Naive thymus-derived CD4-positive, alpha-beta T cell (primary cell): ENCODE results near the gene CCDC63. TPM values are rescaled to one million over a fixed set of nuclear protein-coding genes. Genes with fewer than 3 reads are reported as not detected.

Experiments used
- ATAC-seq: fragments of 150-1000 bp; cut with Tn5 transposase; 2 replicates; pipeline ENCODE4 v1.10.0; 2021; ENCODE audit warnings: mild to moderate bottlenecking, moderate library complexity
- CTCF ChIA-PET: fragments of 350-600 bp; sonication (Branson Sonifier 250); formaldehyde crosslinking; loops from one replicate; lab custom pipeline; 2021; ENCODE audit warnings: antibody characterized with exemption; lab: Charles Lee
- POLR2A ChIA-PET: fragments of 350-600 bp; sonication (Branson Sonifier 250); formaldehyde crosslinking; loops from one replicate; lab custom pipeline; 2021; ENCODE audit warnings: antibody characterized with exemption, inconsistent platforms; lab: Charles Lee
- DNase-seq, 9 donors: peaks; one replicate each; pipeline versions ENCODE4 v3.0.0 to v3.0.0-alpha.2; 2020 to 2022; ENCODE audit warnings: mixed read lengths in 1 of 9
- H3K27ac ChIP-seq: one replicate; pipeline ENCODE4 v1.7.0; 2013; ENCODE audit warnings: mild to moderate bottlenecking, low read depth, low read length, moderate library complexity
- H3K27me3 ChIP-seq, 2 donors: one replicate each; pipeline ENCODE4 v1.7.0; 2013; ENCODE audit warnings: low read length in 2 of 2, mild to moderate bottlenecking in 2 of 2, moderate library complexity in 2 of 2; ENCODE audit not compliant: control insufficient read depth in 2 of 2, insufficient read depth in 2 of 2
- H3K36me3 ChIP-seq, 3 experiments: 1 replicate in 2 of 3; 2 replicates in 1 of 3; pipeline ENCODE4 v1.7.0; 2013; ENCODE audit warnings: low read length in 3 of 3, mild to moderate bottlenecking in 3 of 3, moderate library complexity in 1 of 3; ENCODE audit not compliant: insufficient read depth in 3 of 3, control insufficient read depth in 2 of 3
- H3K4me1 ChIP-seq, 2 donors: one replicate each; pipeline ENCODE4 v1.7.0; 2013; ENCODE audit warnings: low read length in 2 of 2, mild to moderate bottlenecking in 2 of 2, moderate library complexity in 1 of 2; ENCODE audit not compliant: control insufficient read depth in 2 of 2, insufficient read depth in 2 of 2
- H3K4me3 ChIP-seq: 2 replicates; pipeline ENCODE4 v1.7.0; 2013; ENCODE audit warnings: mild to moderate bottlenecking, low read length
- H3K9me3 ChIP-seq, 3 experiments: 1 replicate in 2 of 3; 2 replicates in 1 of 3; pipeline ENCODE4 v1.7.0; 2013; ENCODE audit warnings: low read length in 3 of 3; ENCODE audit not compliant: control insufficient read depth in 2 of 3
- H3K27ac Mint-ChIP-seq, 9 donors: one replicate each; pipeline ENCODE4 v1.8.0; 2020 to 2022; ENCODE audit warnings: mixed read lengths in 9 of 9, mild to moderate bottlenecking in 8 of 9, moderate library complexity in 5 of 9, inconsistent platforms in 2 of 9
- H3K27me3 Mint-ChIP-seq, 5 donors: one replicate each; pipeline ENCODE4 v1.8.0; 2021 to 2022; ENCODE audit warnings: mixed read lengths in 5 of 5, mild to moderate bottlenecking in 1 of 5
- H3K36me3 Mint-ChIP-seq, 5 donors: one replicate each; pipeline ENCODE4 v1.8.0; 2020 to 2022; ENCODE audit warnings: mixed read lengths in 5 of 5, mild to moderate bottlenecking in 3 of 5, inconsistent platforms in 1 of 5
- H3K4me1 Mint-ChIP-seq, 7 donors: one replicate each; pipeline ENCODE4 v1.8.0; 2020 to 2022; ENCODE audit warnings: mixed read lengths in 7 of 7, mild to moderate bottlenecking in 3 of 7, inconsistent platforms in 1 of 7
- H3K4me3 Mint-ChIP-seq, 10 donors: one replicate each; pipeline ENCODE4 v1.8.0; 2020 to 2022; ENCODE audit warnings: mild to moderate bottlenecking in 10 of 10, mixed read lengths in 10 of 10, moderate library complexity in 6 of 10, inconsistent platforms in 2 of 10
- H3K9me3 Mint-ChIP-seq, 11 donors: one replicate each; pipeline ENCODE4 v1.8.0; 2020 to 2022; ENCODE audit warnings: mixed read lengths in 11 of 11, mild to moderate bottlenecking in 4 of 11, inconsistent platforms in 1 of 11, moderate library complexity in 1 of 11
- intact Hi-C, 2 donors: fragments of 100-400 bp; cut with micrococcal nuclease; formaldehyde crosslinking; loops; one replicate each; pipeline ENCODE4 v1.15.1; 2023
- polyA plus RNA-seq, 2 donors: library from polyadenylated mRNA; unstranded; fragments of 300-500 nt; fragmentation: Illumina TruSeq; gene quantifications; one replicate each; pipeline ENCODE4 v1.2.3, GENCODE V29; 2021
- total RNA-seq, 6 experiments: library from RNA in 5 of 6; stranded (reverse) in 5 of 6; gene quantifications; 1 replicate in 5 of 6; 2 replicates in 1 of 6; pipeline ENCODE4 v1.2.3 and lab custom pipeline; 2021 to 2026

Gene CCDC63
- total and polyA plus RNA-seq, 7 experiments from 2014 or later: not detected

DNA sequence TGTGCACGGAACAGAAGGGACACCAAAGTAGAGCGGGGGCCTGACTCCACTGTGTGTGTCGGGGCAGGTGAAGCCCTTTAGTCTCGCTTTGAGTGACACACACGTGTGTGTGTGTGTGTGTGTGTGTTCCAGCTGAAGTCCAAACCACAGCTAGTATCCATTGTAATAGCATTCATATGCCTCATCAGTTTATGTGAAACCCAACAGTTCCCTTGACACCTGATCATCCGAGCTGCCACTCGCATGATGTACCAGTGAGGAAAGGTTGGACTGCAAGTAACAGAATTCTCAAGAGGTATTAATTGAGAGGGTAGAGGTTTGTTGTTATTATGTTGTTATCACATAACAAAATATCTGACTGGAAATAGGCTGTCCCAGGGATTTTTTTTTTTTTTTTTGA, 16.4 kb downstream of the CCDC63 start:
- ATAC-seq: no peak
- POLR2A ChIA-PET: no interaction called here

GRCh38 chr12:110865521-110865920, 18.7 kb downstream of the CCDC63 start:
- H3K27ac ChIP-seq: no peak overlapping the region
- Mint-ChIP-seq H3K27me3 (peaks cover 0 to 4% (median 0%) of the 10 kb centered on the region in 5 donors), H3K36me3 (no peaks in the 10 kb centered on the region), H3K9me3 (peaks cover 0 to 7% (median 0%) of the 10 kb centered on the region in 11 donors), H3K4me3 (no peak overlapping the region), H3K4me1 (peaks cover 5 to 13% (median 7%) of the 10 kb centered on the region in 7 donors), H3K27ac (no peak overlapping the region)
- DNase-seq: no peak
- no peaks in the 10 kb centered on the region for H3K9me3 ChIP-seq
- no peaks in the 10 kb centered on the region for H3K4me1 ChIP-seq
- ATAC-seq: no peak
- ChIA-PET CTCF (no interaction called here), POLR2A (no interaction called here)
- intact Hi-C loops: no loop called here
- H3K36me3 ChIP-seq: no peaks in the 10 kb centered on the region
- H3K27me3 ChIP-seq: no peaks in the 10 kb centered on the region
- H3K4me3 ChIP-seq: no peak overlapping the region

More for the DNA sequence above, 16.4 kb downstream of the CCDC63 start:
- intact Hi-C loops: no loop called here
- Mint-ChIP-seq H3K27ac (no peak overlapping the region), H3K4me1 (peaks cover 5 to 13% (median 7%) of the 10 kb centered on the region in 7 donors), H3K4me3 (no peak overlapping the region), H3K36me3 (no peaks in the 10 kb centered on the region), H3K9me3 (peaks cover 0 to 1% (median 0%) of the 10 kb centered on the region in 11 donors), H3K27me3 (peaks cover 0 to 4% (median 0%) of the 10 kb centered on the region in 5 donors)
- H3K4me3 ChIP-seq: no peak overlapping the region
- no peaks in the 10 kb centered on the region for H3K36me3 ChIP-seq
- no peak overlapping the region for H3K27ac ChIP-seq
- no peaks in the 10 kb centered on the region for H3K9me3 ChIP-seq
- no peaks in the 10 kb centered on the region for H3K4me1 ChIP-seq
- DNase-seq: no peak
- no peaks in the 10 kb centered on the region for H3K27me3 ChIP-seq
- CTCF ChIA-PET: no interaction called here

DNA sequence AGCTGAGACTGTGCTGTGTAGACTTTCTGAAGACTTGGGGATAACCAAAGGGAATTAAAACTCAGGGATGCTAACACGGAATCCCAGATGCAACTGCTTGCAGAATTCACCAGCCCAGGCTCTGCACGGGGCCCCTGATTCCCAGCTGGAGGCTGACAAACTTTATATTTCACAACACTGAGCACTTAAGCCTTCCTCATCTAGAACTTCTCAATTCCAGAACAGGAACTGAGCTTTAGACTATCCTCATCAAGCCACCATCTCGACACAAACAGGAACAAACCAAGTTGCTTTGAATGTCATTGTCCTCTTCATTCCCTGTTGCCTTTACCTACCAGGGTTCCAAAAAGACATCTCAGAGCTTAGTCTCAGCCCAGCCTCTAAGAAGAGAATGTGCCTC, 22.2 kb downstream of the CCDC63 start:
- H3K27ac Mint-ChIP-seq: no peak overlapping the region
- H3K27me3 ChIP-seq: no peaks in the 10 kb centered on the region
- H3K36me3 ChIP-seq: no peaks in the 10 kb centered on the region
- no peak overlapping the region for H3K27ac ChIP-seq
- peaks cover 0 to 3% (median 0%) of the 10 kb centered on the region in 7 donors for H3K4me1 Mint-ChIP-seq
- intact Hi-C loops: no loop called here
- no peaks in the 10 kb centered on the region for H3K9me3 ChIP-seq
- peaks cover 0 to 7% (median 4%) of the 10 kb centered on the region in 5 donors for H3K27me3 Mint-ChIP-seq
- H3K4me3 ChIP-seq: no peak overlapping the region
- H3K9me3 Mint-ChIP-seq: peaks cover 0 to 6% (median 0%) of the 10 kb centered on the region in 11 donors
- no peaks in the 10 kb centered on the region for H3K4me1 ChIP-seq
- no peaks in the 10 kb centered on the region for H3K36me3 Mint-ChIP-seq
- H3K4me3 Mint-ChIP-seq: no peak overlapping the region
- POLR2A ChIA-PET: no interaction called here
- CTCF ChIA-PET: interaction anchor here (0.6 kb wide), 1 partner anchor 25 kb away, joined by 4 read pairs; no protein-coding TSS in a partner anchor
- DNase-seq: no peak
- ATAC-seq: peak; percentile 63

GRCh38 chr12:110869803-110870202, 23.0 kb downstream of the CCDC63 start:
- no peak for ATAC-seq
- no peaks in the 10 kb centered on the region for H3K36me3 Mint-ChIP-seq
- no peak overlapping the region for H3K4me3 ChIP-seq

GRCh38 chr12:110872100-110872499, 25.3 kb downstream of the CCDC63 start:
- ChIA-PET CTCF (no interaction called here), POLR2A (no interaction called here)
- peaks cover 0 to 6% (median 0%) of the 10 kb centered on the region in 11 donors for H3K9me3 Mint-ChIP-seq
- H3K36me3 ChIP-seq: no peaks in the 10 kb centered on the region
- intact Hi-C loops: no loop called here
- peaks cover 0 to 3% (median 0%) of the 10 kb centered on the region in 7 donors for H3K4me1 Mint-ChIP-seq
- no peaks in the 10 kb centered on the region for H3K36me3 Mint-ChIP-seq
- peaks cover 0 to 6% (median 4%) of the 10 kb centered on the region in 5 donors for H3K27me3 Mint-ChIP-seq
- no peak overlapping the region for H3K4me3 Mint-ChIP-seq
- ATAC-seq: no peak
- no peaks in the 10 kb centered on the region for H3K9me3 ChIP-seq
- no peak overlapping the region for H3K4me3 ChIP-seq
- H3K27ac ChIP-seq: no peak overlapping the region
- H3K4me1 ChIP-seq: no peaks in the 10 kb centered on the region
- H3K27me3 ChIP-seq: no peaks in the 10 kb centered on the region
- no peak overlapping the region for H3K27ac Mint-ChIP-seq
- no peak for DNase-seq

More at GRCh38 chr12:110869803-110870202, 23.0 kb downstream of the CCDC63 start:
- H3K36me3 ChIP-seq: no peaks in the 10 kb centered on the region
- Mint-ChIP-seq H3K4me3 (no peak overlapping the region), H3K9me3 (peaks cover 0 to 6% (median 0%) of the 10 kb centered on the region in 11 donors), H3K27ac (no peak overlapping the region), H3K27me3 (peaks cover 0 to 7% (median 4%) of the 10 kb centered on the region in 5 donors), H3K4me1 (peaks cover 0 to 3% (median 0%) of the 10 kb centered on the region in 7 donors)
- H3K4me1 ChIP-seq: no peaks in the 10 kb centered on the region
- H3K9me3 ChIP-seq: no peaks in the 10 kb centered on the region
- ChIA-PET POLR2A (no interaction called here), CTCF (no interaction called here)
- no peaks in the 10 kb centered on the region for H3K27me3 ChIP-seq
- no peak for DNase-seq
- H3K27ac ChIP-seq: no peak overlapping the region
- intact Hi-C loops: no loop called here

GRCh38 chr12:110874351-110874750, 27.6 kb downstream of the CCDC63 start:
- Mint-ChIP-seq H3K27me3 (peaks cover 0 to 9% (median 5%) of the 10 kb centered on the region in 5 donors), H3K27ac (no peak overlapping the region), H3K36me3 (no peaks in the 10 kb centered on the region), H3K4me3 (no peak overlapping the region), H3K9me3 (peaks cover 0 to 3% (median 0%) of the 10 kb centered on the region in 11 donors), H3K4me1 (peaks cover 0 to 3% (median 0%) of the 10 kb centered on the region in 7 donors)
- H3K9me3 ChIP-seq: no peaks in the 10 kb centered on the region
- H3K4me1 ChIP-seq: no peaks in the 10 kb centered on the region
- no peak for DNase-seq
- no peak overlapping the region for H3K27ac ChIP-seq
- no peaks in the 10 kb centered on the region for H3K27me3 ChIP-seq
- no peaks in the 10 kb centered on the region for H3K36me3 ChIP-seq
- intact Hi-C loops: no loop called here
- no peak for ATAC-seq
- no peak overlapping the region for H3K4me3 ChIP-seq
- ChIA-PET POLR2A (no interaction called here), CTCF (no interaction called here)

- ChIA-PET POLR2A (no interaction called here), CTCF (no interaction called here)
- Histone ChIP-seq H3K27ac (no peak overlapping the region), H3K36me3 (no peaks in the 10 kb centered on the region), H3K4me1 (no peaks in the 10 kb centered on the region), H3K27me3 (no peaks in the 10 kb centered on the region), H3K9me3 (no peaks in the 10 kb centered on the region), H3K4me3 (no peak overlapping the region)
- Mint-ChIP-seq H3K9me3 (peaks cover 0 to 2% (median 0%) of the 10 kb centered on the region in 11 donors), H3K36me3 (no peaks in the 10 kb centered on the region), H3K4me1 (peaks cover 0 to 3% (median 0%) of the 10 kb centered on the region in 7 donors), H3K27ac (no peak overlapping the region), H3K4me3 (no peak overlapping the region), H3K27me3 (peaks cover 0 to 9% (median 5%) of the 10 kb centered on the region in 5 donors)
- DNase-seq (no peak), ATAC-seq (no peak)
- intact Hi-C loops: no loop called here
Observed at GRCh38 chr12:110874781-110875180, 28.0 kb downstream of the CCDC63 start.
